Measurements from ENCODE around the gene HSDL1. TPM values are rescaled to one million over a fixed set of nuclear protein-coding genes. Genes with fewer than 3 reads are reported as not detected.

Gene HSDL1
- total and polyA plus RNA-seq, 2 donors (not counting 1 experiment from before 2014, with no cell fraction given), result 12.4 to 30.8 TPM

DNA sequence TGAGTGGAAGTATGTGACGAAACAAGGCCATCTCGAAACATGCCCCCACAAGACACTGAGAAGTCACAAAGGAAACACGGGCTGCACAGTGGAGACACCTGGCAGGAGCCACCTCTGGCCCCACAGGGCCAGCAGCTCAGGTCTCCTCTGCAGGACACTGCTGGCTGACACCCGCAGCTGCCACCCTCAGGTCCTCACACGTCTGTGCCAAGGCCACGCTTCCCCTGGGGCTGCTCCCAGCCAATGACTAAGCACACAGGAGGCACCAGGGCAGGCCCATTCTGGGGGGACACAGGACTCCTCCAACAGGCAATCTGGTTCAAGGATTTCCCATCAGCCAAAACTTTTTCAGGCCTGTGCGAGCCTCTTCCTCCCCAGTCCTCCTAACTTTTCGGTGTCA, 64.6 kb downstream of the HSDL1 start:
- H3K4me2 ChIP-seq (replicated peaks; ENCODE audit: low read depth, low read length, poor library complexity, severe bottlenecking), result no peak overlapping the region
- Mint-ChIP-seq H3K4me1 (peaks cover 8% of the 10 kb centered on the region), H3K27ac (no peak overlapping the region), H3K27me3 (no peaks in the 10 kb centered on the region), H3K4me3 (no peak overlapping the region), H3K9me3 (ENCODE audit: insufficient read depth) (no peaks in the 10 kb centered on the region)
- DNase-seq (no peak), ATAC-seq (ENCODE audit: low read depth) (no peak)
- no peak overlapping the region for H3K27ac ChIP-seq (ENCODE audit: low read length in 2 of 2)
- H3K9ac ChIP-seq (ENCODE audit: low read length), result no peak overlapping the region
- no peaks in the 10 kb centered on the region for H3K9me3 ChIP-seq (ENCODE audit: control extremely low read depth in 1 of 3, control insufficient read depth in 2 of 3, insufficient read depth in 1 of 3, low read length in 2 of 3)
- no peak overlapping the region for H2AFZ ChIP-seq (ENCODE audit: insufficient read depth, low read depth, low read length, poor library complexity, severe bottlenecking)
- no peak overlapping the region for H3K4me3 ChIP-seq (ENCODE audit: control extremely low read depth in 1 of 5, extremely low read depth in 1 of 5, insufficient read depth in 1 of 5, low read depth in 2 of 5, low read length in 4 of 5)
- TF ChIP-seq, protein P1, sequence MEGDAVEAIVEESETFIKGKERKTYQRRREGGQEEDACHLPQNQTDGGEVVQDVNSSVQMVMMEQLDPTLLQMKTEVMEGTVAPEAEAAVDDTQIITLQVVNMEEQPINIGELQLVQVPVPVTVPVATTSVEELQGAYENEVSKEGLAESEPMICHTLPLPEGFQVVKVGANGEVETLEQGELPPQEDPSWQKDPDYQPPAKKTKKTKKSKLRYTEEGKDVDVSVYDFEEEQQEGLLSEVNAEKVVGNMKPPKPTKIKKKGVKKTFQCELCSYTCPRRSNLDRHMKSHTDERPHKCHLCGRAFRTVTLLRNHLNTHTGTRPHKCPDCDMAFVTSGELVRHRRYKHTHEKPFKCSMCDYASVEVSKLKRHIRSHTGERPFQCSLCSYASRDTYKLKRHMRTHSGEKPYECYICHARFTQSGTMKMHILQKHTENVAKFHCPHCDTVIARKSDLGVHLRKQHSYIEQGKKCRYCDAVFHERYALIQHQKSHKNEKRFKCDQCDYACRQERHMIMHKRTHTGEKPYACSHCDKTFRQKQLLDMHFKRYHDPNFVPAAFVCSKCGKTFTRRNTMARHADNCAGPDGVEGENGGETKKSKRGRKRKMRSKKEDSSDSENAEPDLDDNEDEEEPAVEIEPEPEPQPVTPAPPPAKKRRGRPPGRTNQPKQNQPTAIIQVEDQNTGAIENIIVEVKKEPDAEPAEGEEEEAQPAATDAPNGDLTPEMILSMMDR (IDR thresholded peaks at IDR 0.05), result no peak
- TF ChIP-seq EZH2 (IDR thresholded peaks at IDR 0.05; ENCODE audit: borderline replicate concordance, insufficient read depth, low read depth, low read length, poor library complexity, severe bottlenecking), result no peak
- peaks cover 6 to 7% of the 10 kb centered on the region in 2 donors for H3K4me1 ChIP-seq (ENCODE audit: control insufficient read depth in 2 of 2, insufficient read depth in 2 of 2, low read length in 2 of 2)
- intact Hi-C loops (cut with micrococcal nuclease), result loop anchor here (10.0 kb wide), 1 partner anchor 424 kb away; the partner anchor contains the start of gene MEAK7
- ChIA-PET CTCF (interaction anchor here (0.5 to 0.9 kb wide), 3 partner anchors 31 to 107 kb away, joined by 3 read pairs; partner anchors contain the start of gene TAF1C), POLR2A (no interaction called here)
- peaks cover 51% of the 10 kb centered on the region for H3K79me2 ChIP-seq (ENCODE audit: control insufficient read depth, insufficient read depth, low read length)
- 88% methylated on average over 8 of the region's 8 CpGs for WGBS (ENCODE audit: insufficient coverage)
- H3K27me3 ChIP-seq (replicated peaks in 1 of 4; ENCODE audit: control extremely low read depth in 1 of 4, control insufficient read depth in 3 of 4, insufficient read depth in 4 of 4, low read length in 3 of 4), result no peaks in the 10 kb centered on the region
- peaks cover 76% of the 10 kb centered on the region for H4K20me1 ChIP-seq (ENCODE audit: control insufficient read depth, insufficient read depth, low read length, poor library complexity, severe bottlenecking)
- peaks cover 1 to 80% of the 10 kb centered on the region in 2 experiments for H3K36me3 ChIP-seq (replicated peaks in 1 of 2; ENCODE audit: control extremely low read depth in 1 of 2, control insufficient read depth in 1 of 2, extremely low read depth in 1 of 2, insufficient read depth in 2 of 2, low read length in 1 of 2)

DNA sequence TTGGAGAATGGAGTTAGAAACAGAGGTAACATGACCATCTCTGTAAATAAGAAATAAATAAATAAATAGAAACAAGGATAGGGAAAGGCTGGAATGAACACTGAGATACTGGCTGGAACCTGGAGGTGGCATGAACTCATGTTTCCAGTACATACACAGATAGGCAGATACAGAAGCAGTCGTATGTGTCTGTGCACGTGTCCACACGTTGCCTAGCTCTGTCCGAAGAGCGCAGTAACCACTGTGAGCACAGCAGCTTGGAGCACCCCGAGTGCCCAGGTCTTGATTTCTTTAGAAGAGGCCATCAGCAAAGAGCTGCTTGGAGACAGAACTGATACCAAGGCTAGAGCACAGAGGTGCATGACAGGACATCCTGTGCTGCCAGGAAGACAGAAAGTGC, 65.3 kb downstream of the HSDL1 start:
- no peak overlapping the region for H3K9ac ChIP-seq (ENCODE audit: low read length)
- 92% methylated on average over 6 of the region's 6 CpGs for WGBS (ENCODE audit: insufficient coverage)
- TF ChIP-seq EZH2 (IDR thresholded peaks at IDR 0.05; ENCODE audit: borderline replicate concordance, insufficient read depth, low read depth, low read length, poor library complexity, severe bottlenecking), result no peak
- TF ChIP-seq, protein P1 (IDR thresholded peaks at IDR 0.05), result no peak
- no peak overlapping the region for H3K4me3 ChIP-seq (ENCODE audit: control extremely low read depth in 1 of 5, extremely low read depth in 1 of 5, insufficient read depth in 1 of 5, low read depth in 2 of 5, low read length in 4 of 5)
- no peaks in the 10 kb centered on the region for H3K27me3 ChIP-seq (replicated peaks in 1 of 4; ENCODE audit: control extremely low read depth in 1 of 4, control insufficient read depth in 3 of 4, insufficient read depth in 4 of 4, low read length in 3 of 4)
- no peak overlapping the region for H2AFZ ChIP-seq (ENCODE audit: insufficient read depth, low read depth, low read length, poor library complexity, severe bottlenecking)
- peaks cover 77% of the 10 kb centered on the region for H4K20me1 ChIP-seq (ENCODE audit: control insufficient read depth, insufficient read depth, low read length, poor library complexity, severe bottlenecking)
- Mint-ChIP-seq H3K9me3 (ENCODE audit: insufficient read depth) (no peaks in the 10 kb centered on the region), H3K4me3 (no peak overlapping the region), H3K4me1 (peaks cover 1% of the 10 kb centered on the region), H3K27ac (no peak overlapping the region), H3K27me3 (no peaks in the 10 kb centered on the region)
- no peaks in the 10 kb centered on the region for H3K9me3 ChIP-seq (ENCODE audit: control extremely low read depth in 1 of 3, control insufficient read depth in 2 of 3, insufficient read depth in 1 of 3, low read length in 2 of 3)
- POLR2A ChIA-PET, result no interaction called here
- peaks cover 51% of the 10 kb centered on the region for H3K79me2 ChIP-seq (ENCODE audit: control insufficient read depth, insufficient read depth, low read length)
- no peak overlapping the region for H3K27ac ChIP-seq (ENCODE audit: low read length in 2 of 2)
- peaks cover 0 to under 1% of the 10 kb centered on the region in 2 donors for H3K4me1 ChIP-seq (ENCODE audit: control insufficient read depth in 2 of 2, insufficient read depth in 2 of 2, low read length in 2 of 2)
- H3K4me2 ChIP-seq (replicated peaks; ENCODE audit: low read depth, low read length, poor library complexity, severe bottlenecking), result no peak overlapping the region
- H3K36me3 ChIP-seq (replicated peaks in 1 of 2; ENCODE audit: control extremely low read depth in 1 of 2, control insufficient read depth in 1 of 2, extremely low read depth in 1 of 2, insufficient read depth in 2 of 2, low read length in 1 of 2), result peaks cover 1 to 85% of the 10 kb centered on the region in 2 experiments
- CTCF ChIA-PET, result no interaction called here
- DNase-seq, result no peak
- intact Hi-C loops (cut with micrococcal nuclease), result loop anchor here (10.0 kb wide), 1 partner anchor 425 kb away; the partner anchor contains the start of gene MEAK7
- no peak for ATAC-seq (ENCODE audit: low read depth)

Data from B cell (primary cell).